Stimulated activated CD4-positive, alpha-beta T cell treated with anti-CD3 and anti-CD28 coated beads, Interleukin-2, amount 100 ng/mL, for 4 hours (primary cell): Measurements from ENCODE around the gene ZMYM2.

ENCODE experiments used
- DNase-seq: peaks from one replicate; pipeline ENCODE4 v3.0.0-alpha.2; 2020; ENCODE audit warnings: low read depth

The ZMYM2 gene

GRCh38 chr13:20105161-20105689 is 146.7 kb downstream of the ZMYM2 start:
- DNase-seq, result no peak

- no peak for DNase-seq
These were observed 148.2 kb downstream of the ZMYM2 start for GRCh38 chr13:20106742-20107141.

- DNase-seq, result no peak
These were observed 150.5 kb downstream of the ZMYM2 start for GRCh38 chr13:20109037-20109436.

- DNase-seq, result no peak
These were observed 155.6 kb downstream of the ZMYM2 start for GRCh38 chr13:20114066-20114610.

- no peak for DNase-seq
These were observed 157.7 kb downstream of the ZMYM2 start for GRCh38 chr13:20116213-20116612.

- peak; percentile 41 for DNase-seq
These were observed 160.0 kb downstream of the ZMYM2 start for GRCh38 chr13:20118268-20119140.

GRCh38 chr13:20119960-20120359 is 161.4 kb downstream of the ZMYM2 start:
- DNase-seq, result no peak

- DNase-seq, result no peak
These were observed 162.6 kb downstream of the ZMYM2 start for GRCh38 chr13:20121159-20121525.

- DNase-seq, result no peak
These were observed 165.8 kb downstream of the ZMYM2 start for GRCh38 chr13:20124303-20124702.

- no peak for DNase-seq
These were observed 166.7 kb downstream of the ZMYM2 start for GRCh38 chr13:20125129-20125782.

- DNase-seq, result no peak
These were observed 167.2 kb downstream of the ZMYM2 start for GRCh38 chr13:20125783-20126165.

- DNase-seq, result no peak
These were observed 168.2 kb downstream of the ZMYM2 start for GRCh38 chr13:20126541-20127261.

- no peak for DNase-seq
These were observed 168.7 kb downstream of the ZMYM2 start for GRCh38 chr13:20127262-20127561.

GRCh38 chr13:20127562-20128458 is 169.3 kb downstream of the ZMYM2 start:
- no peak for DNase-seq

GRCh38 chr13:20128459-20128931 is 170.0 kb downstream of the ZMYM2 start:
- no peak for DNase-seq

- no peak for DNase-seq
These were observed 170.5 kb downstream of the ZMYM2 start for GRCh38 chr13:20129076-20129475.

GRCh38 chr13:20130012-20130411 is 171.5 kb downstream of the ZMYM2 start:
- DNase-seq, result no peak

GRCh38 chr13:20130652-20131051 is 172.1 kb downstream of the ZMYM2 start:
- DNase-seq, result no peak

GRCh38 chr13:20131057-20131832 is 172.7 kb downstream of the ZMYM2 start:
- no peak for DNase-seq

GRCh38 chr13:20132052-20132634 is 173.6 kb downstream of the ZMYM2 start:
- no peak for DNase-seq
